ENCODE measurements around the gene SULT4A1. TPM values are rescaled to one million over a fixed set of nuclear protein-coding genes. Genes with fewer than 3 reads are reported as not detected.

Gene SULT4A1
- polyA plus RNA-seq, 2 of the 4 experiments (the other 2 are of a cell fraction) = not detected

DNA sequence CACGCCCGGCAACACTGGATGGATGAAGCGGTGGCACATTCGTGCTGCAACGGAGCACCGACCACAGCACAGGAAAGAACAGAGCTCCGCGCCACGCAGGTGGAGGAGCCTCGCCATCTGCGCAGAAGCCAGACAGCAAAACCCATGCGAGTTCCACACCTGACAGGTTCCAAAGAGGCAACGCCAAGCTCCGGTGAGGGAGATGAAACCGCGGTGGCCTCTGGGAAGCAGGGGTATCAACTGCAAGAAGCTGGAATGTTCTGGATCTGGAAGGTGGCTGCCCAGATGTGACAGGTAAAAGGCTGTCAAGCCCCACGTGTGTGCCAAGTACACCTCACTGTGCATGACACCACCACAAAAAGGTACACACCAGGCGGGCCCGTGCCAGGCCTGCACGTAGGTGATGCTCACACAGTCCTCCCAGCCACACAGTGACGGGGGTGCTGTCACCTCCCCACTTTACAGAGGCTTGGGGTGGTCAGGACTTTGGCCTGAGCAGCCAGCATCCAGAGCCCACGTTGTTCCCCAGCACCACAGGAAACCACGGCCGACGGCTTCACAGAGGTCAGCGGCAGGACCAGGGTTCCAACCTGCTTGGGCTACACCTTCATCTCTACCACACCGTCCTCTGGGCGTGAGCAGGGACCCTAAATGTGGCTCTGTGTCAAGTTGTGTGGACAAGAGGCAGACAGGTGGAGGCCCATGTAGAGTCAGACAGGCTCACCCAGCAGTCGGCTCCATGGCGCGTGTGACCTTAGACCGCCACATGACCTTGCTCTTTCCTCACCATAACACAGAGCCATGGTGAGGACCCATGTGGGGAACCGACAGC lies 30.5 kb downstream of the SULT4A1 start:
- Histone ChIP-seq H3K27ac (no peak overlapping the region), H3K4me1 (peaks cover 3% of the 10 kb centered on the region), H3K4me2 (no peak overlapping the region), H3K4me3 (no peak overlapping the region), H3K9me3 (no peaks in the 10 kb centered on the region)
- 77% methylated on average over 16 of the region's 33 CpGs for WGBS (ENCODE audit: missing lambda C conversion rate)
- ATAC-seq = no peak
- TF ChIP-seq BCL3 (IDR thresholded peaks at IDR 0.05) (no peak), PHF8 (IDR thresholded peaks at IDR 0.05; ENCODE audit: borderline replicate concordance, low read depth) (no peak), CTCF (IDR thresholded peaks at IDR 0.05) (no peak), HOXB5 (CRISPR knock-in tag; IDR thresholded peaks at IDR 0.05) (no peak), POLR2AphosphoS2 (conservative IDR thresholded peaks at IDR 0.05; ENCODE audit: low read length) (no peak), ESRRA (IDR thresholded peaks at IDR 0.05; ENCODE audit: borderline replicate concordance, low read length) (no peak), CBX8 (IDR thresholded peaks at IDR 0.05) (no peak), HOXB13 (CRISPR knock-in tag; IDR thresholded peaks at IDR 0.05; ENCODE audit: low read depth) (no peak), RAD21 (conservative IDR thresholded peaks at IDR 0.05 in 1 of 2, IDR thresholded peaks at IDR 0.05 in 1 of 2) (no peak), ZSCAN20 (CRISPR knock-in tag; IDR thresholded peaks at IDR 0.05) (no peak), EP300 (IDR thresholded peaks at IDR 0.05) (no peak)
- TF ChIP-seq, protein P1, sequence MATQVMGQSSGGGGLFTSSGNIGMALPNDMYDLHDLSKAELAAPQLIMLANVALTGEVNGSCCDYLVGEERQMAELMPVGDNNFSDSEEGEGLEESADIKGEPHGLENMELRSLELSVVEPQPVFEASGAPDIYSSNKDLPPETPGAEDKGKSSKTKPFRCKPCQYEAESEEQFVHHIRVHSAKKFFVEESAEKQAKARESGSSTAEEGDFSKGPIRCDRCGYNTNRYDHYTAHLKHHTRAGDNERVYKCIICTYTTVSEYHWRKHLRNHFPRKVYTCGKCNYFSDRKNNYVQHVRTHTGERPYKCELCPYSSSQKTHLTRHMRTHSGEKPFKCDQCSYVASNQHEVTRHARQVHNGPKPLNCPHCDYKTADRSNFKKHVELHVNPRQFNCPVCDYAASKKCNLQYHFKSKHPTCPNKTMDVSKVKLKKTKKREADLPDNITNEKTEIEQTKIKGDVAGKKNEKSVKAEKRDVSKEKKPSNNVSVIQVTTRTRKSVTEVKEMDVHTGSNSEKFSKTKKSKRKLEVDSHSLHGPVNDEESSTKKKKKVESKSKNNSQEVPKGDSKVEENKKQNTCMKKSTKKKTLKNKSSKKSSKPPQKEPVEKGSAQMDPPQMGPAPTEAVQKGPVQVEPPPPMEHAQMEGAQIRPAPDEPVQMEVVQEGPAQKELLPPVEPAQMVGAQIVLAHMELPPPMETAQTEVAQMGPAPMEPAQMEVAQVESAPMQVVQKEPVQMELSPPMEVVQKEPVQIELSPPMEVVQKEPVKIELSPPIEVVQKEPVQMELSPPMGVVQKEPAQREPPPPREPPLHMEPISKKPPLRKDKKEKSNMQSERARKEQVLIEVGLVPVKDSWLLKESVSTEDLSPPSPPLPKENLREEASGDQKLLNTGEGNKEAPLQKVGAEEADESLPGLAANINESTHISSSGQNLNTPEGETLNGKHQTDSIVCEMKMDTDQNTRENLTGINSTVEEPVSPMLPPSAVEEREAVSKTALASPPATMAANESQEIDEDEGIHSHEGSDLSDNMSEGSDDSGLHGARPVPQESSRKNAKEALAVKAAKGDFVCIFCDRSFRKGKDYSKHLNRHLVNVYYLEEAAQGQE (IDR thresholded peaks at IDR 0.05) = no peak
- ChIA-PET POLR2A (no interaction called here), CTCF (interaction anchor here (1.0 to 5.0 kb wide), 5 partner anchors 12 to 601 kb away, joined by 3 to 18 read pairs (median 3); no protein-coding TSS in a partner anchor)
- DNase-seq (ENCODE audit: low read depth in 1 of 2, low spot score in 1 of 2) = no peak
- FAIRE-seq = no peak

DNA sequence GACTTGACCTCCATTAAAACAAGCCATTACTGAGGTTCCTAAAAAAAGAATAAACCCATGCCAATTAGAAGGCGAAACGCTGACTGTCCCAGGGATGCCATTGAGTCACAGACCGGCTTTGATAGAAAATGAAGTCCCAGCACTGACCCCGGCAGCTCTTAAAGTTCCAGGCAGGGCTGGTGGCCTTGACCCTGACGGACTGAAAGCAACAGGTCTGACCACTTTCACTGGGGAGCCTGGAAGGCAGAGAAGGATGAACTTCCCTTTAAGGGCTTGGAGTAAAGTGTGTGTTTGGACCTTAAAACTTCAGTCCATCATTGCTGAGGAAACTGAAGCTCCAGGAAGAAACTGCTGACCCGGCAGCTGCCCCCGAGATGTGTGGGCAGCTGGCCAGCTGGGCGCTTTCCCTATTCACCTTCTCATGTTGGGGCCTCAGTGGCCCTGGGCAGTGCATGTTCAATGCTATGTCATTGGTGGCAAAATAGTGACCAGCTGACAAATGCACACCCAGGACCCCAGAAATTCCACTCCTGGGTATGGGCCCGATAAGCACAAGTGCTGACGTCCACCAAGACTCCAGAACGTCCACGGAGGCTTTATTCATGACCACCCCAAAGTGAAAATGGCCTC lies 31.3 kb downstream of the SULT4A1 start:
- DNase-seq (ENCODE audit: low read depth in 1 of 2, low spot score in 1 of 2) = no peak
- Histone ChIP-seq H3K4me1 (peaks cover 8% of the 10 kb centered on the region), H3K9me3 (no peaks in the 10 kb centered on the region), H3K4me3 (no peak overlapping the region), H3K4me2 (no peak overlapping the region), H3K27ac (no peak overlapping the region)
- no peak for ATAC-seq
- no peak for TF ChIP-seq NR3C1 (IDR thresholded peaks at IDR 0.05)
- peak; percentile 16 for TF ChIP-seq MAFK (IDR thresholded peaks at IDR 0.05; ENCODE audit: partially characterized antibody)
- ChIA-PET CTCF (interaction anchor here (1.0 to 6.6 kb wide), 5 partner anchors 13 to 600 kb away, joined by 3 to 81 read pairs (median 4); no protein-coding TSS in a partner anchor), POLR2A (no interaction called here)
- WGBS (ENCODE audit: missing lambda C conversion rate) = 68% methylated on average over 12 of the region's 12 CpGs
- no peak for FAIRE-seq

Data from A549 (cell line).